T-helper 1 cell treated with Interleukin-12 subunit alpha and Interleukin-12 subunit beta and Interleukin-4 antibody, amounts not matched to agents 30 ng/mL and 1 ng/mL, for 36 hours (primary cell): Measurements from ENCODE around the gene ZSCAN5A. TPM values are rescaled to one million over a fixed set of nuclear protein-coding genes. Genes with fewer than 3 reads are reported as not detected.
"Not testable (repeated sequence)": the region's sequence is repeated elsewhere in the genome, so short reads cannot be mapped to it uniquely, and the experiment has no call there.

Experiments used
- intact Hi-C: fragments of 100-400 bp; cut with micrococcal nuclease; formaldehyde crosslinking; loops from one replicate; pipeline ENCODE4 v1.15.1; 2024
- total RNA-seq: library from RNA; stranded (reverse); gene quantifications from 2 replicates; pipeline ENCODE4 v1.2.3, GENCODE V29; 2022

ZSCAN5A gene
- total RNA-seq, 1 donor from 2014 or later, result 12.0 TPM

DNA sequence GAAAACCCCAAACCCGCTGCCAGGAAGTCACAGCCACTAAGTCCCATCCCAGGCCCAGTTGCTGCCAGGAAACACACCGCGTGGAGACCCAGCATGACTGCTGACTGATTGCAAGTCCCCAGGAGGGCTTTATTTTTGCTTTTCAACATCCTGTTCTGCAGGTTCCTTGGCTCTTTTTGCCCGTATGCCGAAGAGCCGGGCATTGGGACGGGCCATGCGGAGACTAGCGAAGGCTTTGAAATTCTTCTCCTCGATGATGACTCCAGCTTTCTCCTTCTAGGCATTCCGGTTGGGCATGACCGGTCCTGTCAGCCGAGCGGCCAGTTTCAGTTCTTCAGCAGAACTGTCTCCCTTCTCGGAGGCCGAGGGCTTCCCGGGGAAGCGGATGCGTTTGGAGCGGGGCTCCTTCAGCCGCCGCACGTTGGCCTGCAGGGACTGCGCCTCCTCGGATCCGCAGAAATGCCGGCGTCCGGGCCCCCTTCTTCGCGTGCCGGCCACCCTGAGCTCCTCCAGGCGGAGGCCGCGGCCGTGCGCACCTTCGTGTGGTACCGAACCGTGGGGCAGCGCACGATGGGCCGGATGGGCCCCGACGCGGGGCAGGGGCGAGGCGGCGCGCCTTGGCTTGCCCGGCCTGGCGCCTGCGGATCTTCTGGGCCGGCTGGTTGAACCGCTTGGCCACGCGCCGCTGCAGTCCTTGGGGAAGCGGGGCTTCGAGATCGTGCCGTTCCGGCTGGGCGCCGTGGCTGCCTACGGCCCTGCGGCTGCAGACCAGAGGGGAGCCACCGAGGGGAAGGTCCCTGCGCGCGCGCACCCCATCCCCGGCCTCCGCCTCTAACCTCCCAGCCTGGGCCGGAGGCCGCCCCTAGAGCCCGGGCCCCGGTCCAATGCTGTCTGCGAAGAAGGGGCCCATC is 97.3 kb downstream of the ZSCAN5A start:
- intact Hi-C loops, result no loop called here

DNA sequence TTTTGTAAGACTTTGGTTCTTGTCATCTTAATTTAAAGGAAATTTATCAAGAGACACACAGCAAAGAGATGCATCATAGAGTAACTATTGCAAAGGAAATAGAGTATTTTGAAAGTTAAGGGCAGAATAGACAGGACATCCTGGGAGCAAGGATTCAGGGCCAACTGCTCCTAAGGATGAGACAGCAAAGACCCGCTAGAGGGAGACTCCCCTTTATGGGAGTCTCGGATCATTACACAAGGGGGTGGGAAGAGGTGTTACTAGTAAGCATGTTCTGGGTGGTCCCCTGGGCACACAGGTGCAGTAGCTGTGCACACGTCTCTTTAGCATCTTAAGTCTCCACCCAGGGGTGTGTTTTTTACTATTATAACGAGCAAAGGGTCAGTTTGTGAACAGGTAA is 102.9 kb downstream of the ZSCAN5A start:
- intact Hi-C loops, result no loop called here

DNA sequence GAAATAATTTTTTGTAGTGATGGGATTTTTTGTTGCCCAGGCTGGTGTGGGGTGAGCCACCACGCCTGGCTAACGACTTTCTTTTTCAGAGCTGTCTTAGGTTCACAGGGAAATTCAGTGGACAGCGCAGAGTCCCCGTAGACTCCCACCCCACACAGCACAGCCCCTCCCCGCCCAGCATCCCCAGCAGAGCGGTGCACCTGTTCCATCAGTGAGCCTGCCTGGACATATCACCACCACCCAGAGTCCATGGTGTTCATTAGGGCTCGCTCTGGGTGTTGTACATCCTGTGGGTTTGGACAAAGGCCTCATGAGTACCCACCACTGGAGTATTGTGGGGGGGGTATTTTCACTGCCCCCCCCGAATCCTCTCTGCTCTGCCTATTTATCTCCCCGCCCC is 104.6 kb downstream of the ZSCAN5A start:
- intact Hi-C loops, result not testable (repeated sequence)

GRCh38 chr19:56209091-56209490 is 105.5 kb downstream of the ZSCAN5A start:
- intact Hi-C loops, result no loop called here

DNA sequence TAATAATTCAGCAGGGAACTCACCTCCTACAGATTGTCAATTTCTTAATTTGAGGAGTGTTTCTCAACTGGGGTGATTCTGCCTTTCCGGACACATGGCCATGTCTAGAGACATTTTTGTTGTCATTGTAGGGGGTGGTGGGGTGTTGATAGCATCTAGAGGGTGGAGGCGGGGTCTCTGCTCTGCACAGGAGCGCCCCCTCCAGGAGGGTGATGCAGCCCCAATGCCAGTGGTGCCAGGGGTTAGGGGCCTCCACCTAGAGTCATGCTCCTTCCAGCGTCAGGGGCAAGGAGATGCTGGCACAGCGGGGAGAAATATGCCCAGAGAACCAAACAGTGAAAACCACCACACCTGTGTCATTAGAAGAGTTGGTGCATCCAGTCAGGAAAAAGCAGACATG is 107.1 kb downstream of the ZSCAN5A start:
- intact Hi-C loops, result not testable (repeated sequence)

DNA sequence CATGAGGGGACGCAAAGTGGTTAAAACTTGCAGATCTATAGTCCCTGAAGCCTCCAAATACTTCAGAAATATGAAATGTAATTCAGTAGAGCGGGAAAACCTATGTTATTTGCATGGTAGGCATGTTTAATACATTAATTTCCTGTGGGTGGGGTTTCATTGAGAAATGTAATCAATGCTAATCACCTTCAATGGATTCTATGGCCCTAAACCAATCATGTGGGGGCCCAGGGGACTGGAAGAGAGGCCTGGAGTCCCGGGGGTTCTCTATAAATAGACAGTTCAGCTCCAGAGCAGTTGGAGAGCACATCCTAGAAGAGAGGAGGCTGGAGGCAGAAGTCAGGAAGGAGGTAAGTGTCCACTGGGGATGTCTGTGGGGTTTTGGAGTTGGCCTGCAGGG is 112.7 kb downstream of the ZSCAN5A start, which contains the start of gene ZSCAN5C:
TSS of gene ZSCAN5C (plus strand) at position 301 of the 400 bp plus-strand sequence. CDS start 3,641 bp downstream, outside the sequence.
- intact Hi-C loops, result no loop called here

DNA sequence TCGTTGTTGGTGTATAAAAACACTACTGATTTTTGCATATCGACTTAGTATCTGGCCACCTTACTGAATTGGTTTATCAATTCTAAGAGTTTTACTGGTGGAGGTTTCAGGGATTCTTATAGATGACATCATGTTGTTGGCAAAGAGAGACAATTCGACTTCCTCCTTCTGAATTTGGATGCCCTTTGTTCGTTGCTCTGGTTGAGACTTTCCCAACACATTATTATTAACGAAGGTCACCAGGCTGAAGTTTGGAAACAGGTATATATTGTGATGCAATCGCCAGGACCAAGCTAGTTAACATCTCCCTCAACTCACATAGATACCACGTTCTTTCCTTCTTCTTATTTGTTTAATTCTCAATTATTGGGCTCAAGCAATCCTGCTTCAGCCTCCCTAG is 115.0 kb downstream of the ZSCAN5A start:
- intact Hi-C loops, result no loop called here

- intact Hi-C loops, result not testable (repeated sequence)
Observed at GRCh38 chr19:56197646-56198045, 117.0 kb downstream of the ZSCAN5A start, which contains the start of gene ZSCAN5B. ZSCAN5B (minus strand) TSS chr19:56197783; CDS start chr19:56193052, 4,731 bp downstream.

- intact Hi-C loops, result no loop called here
Observed at GRCh38 chr19:56193981-56194640, 120.5 kb downstream of the ZSCAN5A start.

DNA sequence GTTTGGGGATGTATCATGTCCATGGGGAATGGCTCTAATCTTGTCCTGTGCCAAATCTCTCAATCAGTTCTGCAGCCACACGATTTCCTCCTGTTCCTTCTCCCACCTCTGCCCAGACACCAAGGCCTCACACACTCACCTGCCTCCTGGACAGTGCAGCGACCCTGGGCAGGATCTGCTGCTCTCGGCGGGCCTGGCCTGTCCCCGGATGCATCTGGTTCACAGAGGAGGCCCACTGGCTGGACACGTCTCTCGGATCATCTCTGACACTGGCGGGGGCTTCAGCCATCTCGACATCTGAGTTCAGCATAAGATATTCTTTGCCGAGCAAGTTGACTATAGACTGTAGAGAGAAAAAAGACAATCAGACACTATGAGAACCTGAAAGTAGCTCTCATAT is 122.9 kb downstream of the ZSCAN5A start:
- intact Hi-C loops, result no loop called here

- intact Hi-C loops, result no loop called here
Observed at GRCh38 chr19:56191115-56191514, 123.5 kb downstream of the ZSCAN5A start.

GRCh38 chr19:56189785-56190184 is 124.9 kb downstream of the ZSCAN5A start:
- intact Hi-C loops, result no loop called here

- intact Hi-C loops, result no loop called here
Observed at GRCh38 chr19:56177564-56178243, 136.9 kb downstream of the ZSCAN5A start.

GRCh38 chr19:56176881-56177280 is 137.8 kb downstream of the ZSCAN5A start:
- intact Hi-C loops, result no loop called here

DNA sequence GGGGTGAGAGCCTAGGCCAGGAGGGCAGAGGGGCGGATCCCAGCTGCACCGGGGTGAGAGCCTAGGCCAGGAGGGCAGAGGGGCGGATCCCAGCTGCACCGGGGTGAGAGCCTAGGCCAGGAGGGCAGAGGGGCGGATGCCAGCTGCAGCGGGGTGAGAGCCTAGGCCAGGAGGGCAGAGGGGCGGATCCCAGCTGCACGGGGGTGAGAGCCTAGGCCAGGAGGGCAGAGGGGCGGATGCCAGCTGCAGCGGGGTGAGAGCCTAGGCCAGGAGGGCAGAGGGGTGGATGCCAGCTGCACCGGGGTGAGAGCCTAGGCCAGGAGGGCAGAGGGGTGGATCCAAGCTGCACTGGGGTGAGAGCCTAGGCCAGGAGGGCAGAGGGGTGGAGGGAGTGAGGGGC is 138.3 kb downstream of the ZSCAN5A start:
- intact Hi-C loops, result not testable (repeated sequence)

DNA sequence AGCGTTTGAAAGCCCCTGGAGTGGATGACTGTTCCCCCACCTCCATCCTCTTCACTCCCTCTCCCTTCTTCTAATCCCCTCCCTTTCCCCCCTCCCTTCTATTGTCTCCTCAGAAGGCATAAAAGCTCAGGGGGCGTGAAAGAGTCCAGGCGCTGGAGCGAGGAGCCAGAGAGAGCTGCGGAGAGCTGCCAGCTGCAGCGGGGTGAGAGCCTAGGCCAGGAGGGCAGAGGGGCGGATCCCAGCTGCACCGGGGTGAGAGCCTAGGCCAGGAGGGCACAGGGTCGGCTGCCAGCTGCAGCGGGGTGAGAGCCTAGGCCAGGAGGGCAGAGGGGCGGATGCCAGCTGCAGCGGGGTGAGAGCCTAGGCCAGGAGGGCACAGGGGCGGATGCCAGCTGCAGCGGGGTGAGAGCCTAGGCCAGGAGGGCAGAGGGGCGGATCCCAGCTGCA is 138.8 kb downstream of the ZSCAN5A start, which contains the start of gene GALP:
TSS of gene GALP (plus strand) at position 148 of the 447 bp plus-strand sequence. CDS start 1,101 bp downstream, outside the sequence.
- intact Hi-C loops, result not testable (repeated sequence)

- intact Hi-C loops, result no loop called here
Observed at GRCh38 chr19:56174550-56174949, 140.1 kb downstream of the ZSCAN5A start.

GRCh38 chr19:56174086-56174485 is 140.6 kb downstream of the ZSCAN5A start:
- intact Hi-C loops, result no loop called here
